Endothelial cell of umbilical vein (primary cell): ENCODE data around the gene LCN2.

Experiments used
- EZH2 ChIP-seq: IDR thresholded peaks from 2 replicates; pipeline ENCODE4 v1.6.1; 2012; ENCODE audit warnings: borderline replicate concordance, low read depth, mild to moderate bottlenecking, moderate library complexity, low read length, inconsistent platforms; ENCODE audit not compliant: severe bottlenecking
- FOS ChIP-seq: IDR thresholded peaks from 2 replicates; pipeline ENCODE4 v1.6.1; 2011; ENCODE audit warnings: mild to moderate bottlenecking, low read length, moderate library complexity, borderline replicate concordance; ENCODE audit not compliant: insufficient read depth
- JUN ChIP-seq: IDR thresholded peaks from 2 replicates; pipeline ENCODE4 v1.6.1; 2011; ENCODE audit warnings: borderline replicate concordance, low read depth; ENCODE audit not compliant: insufficient read length, insufficient read depth
- MYC ChIP-seq: IDR thresholded peaks from one replicate; pipeline ENCODE4 v1.6.1; 2011; ENCODE audit warnings: mild to moderate bottlenecking, low read depth, low read length
- POLR2A ChIP-seq: IDR thresholded peaks from 2 replicates; pipeline ENCODE4 v1.6.1; 2012; ENCODE audit warnings: low read depth, mild to moderate bottlenecking, control low read depth, low read length
- POLR2AphosphoS5 ChIP-seq: IDR thresholded peaks from 2 replicates; pipeline ENCODE4 v1.6.1; 2012; ENCODE audit warnings: low read depth, mild to moderate bottlenecking, control low read depth, low read length, moderate library complexity; ENCODE audit not compliant: insufficient read depth
- TF ChIP-seq, protein P1 (sequence below), 2 donors: IDR thresholded peaks; 1 replicate in 1 of 2; 2 replicates in 1 of 2; pipeline ENCODE4 v1.5.1; 2011; ENCODE audit warnings: low read length in 2 of 2, mild to moderate bottlenecking in 2 of 2, moderate library complexity in 2 of 2, control low read depth in 1 of 2, inconsistent platforms in 1 of 2, low read depth in 1 of 2; ENCODE audit not compliant: insufficient read depth in 1 of 2; ENCODE audit errors: extremely low read depth in 1 of 2
- TF ChIP-seq, protein P2 (sequence below): IDR thresholded peaks from 2 replicates; pipeline ENCODE4 v1.6.1; 2011; ENCODE audit not compliant: insufficient read depth, insufficient read length

DNA sequence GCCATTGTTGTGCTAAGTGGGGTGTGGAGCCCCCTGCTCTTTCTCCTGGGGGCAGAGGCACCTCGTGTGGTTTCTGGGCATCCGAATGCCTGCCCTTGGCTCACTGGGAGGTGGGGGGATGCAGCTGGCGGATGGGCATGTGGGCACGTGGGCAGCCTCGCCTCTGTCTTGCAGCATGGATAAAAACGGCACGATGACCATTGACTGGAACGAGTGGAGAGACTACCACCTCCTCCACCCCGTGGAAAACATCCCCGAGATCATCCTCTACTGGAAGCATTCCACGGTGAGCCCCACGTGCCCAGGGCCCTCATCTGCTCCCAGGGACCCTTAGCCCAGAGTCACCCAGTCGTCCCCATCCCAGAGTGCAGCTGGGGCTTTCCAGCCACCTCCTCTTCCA lies 47.1 kb upstream of the LCN2 start:
- TF ChIP-seq, protein P1, sequence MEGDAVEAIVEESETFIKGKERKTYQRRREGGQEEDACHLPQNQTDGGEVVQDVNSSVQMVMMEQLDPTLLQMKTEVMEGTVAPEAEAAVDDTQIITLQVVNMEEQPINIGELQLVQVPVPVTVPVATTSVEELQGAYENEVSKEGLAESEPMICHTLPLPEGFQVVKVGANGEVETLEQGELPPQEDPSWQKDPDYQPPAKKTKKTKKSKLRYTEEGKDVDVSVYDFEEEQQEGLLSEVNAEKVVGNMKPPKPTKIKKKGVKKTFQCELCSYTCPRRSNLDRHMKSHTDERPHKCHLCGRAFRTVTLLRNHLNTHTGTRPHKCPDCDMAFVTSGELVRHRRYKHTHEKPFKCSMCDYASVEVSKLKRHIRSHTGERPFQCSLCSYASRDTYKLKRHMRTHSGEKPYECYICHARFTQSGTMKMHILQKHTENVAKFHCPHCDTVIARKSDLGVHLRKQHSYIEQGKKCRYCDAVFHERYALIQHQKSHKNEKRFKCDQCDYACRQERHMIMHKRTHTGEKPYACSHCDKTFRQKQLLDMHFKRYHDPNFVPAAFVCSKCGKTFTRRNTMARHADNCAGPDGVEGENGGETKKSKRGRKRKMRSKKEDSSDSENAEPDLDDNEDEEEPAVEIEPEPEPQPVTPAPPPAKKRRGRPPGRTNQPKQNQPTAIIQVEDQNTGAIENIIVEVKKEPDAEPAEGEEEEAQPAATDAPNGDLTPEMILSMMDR (IDR thresholded peaks at IDR 0.05; ENCODE audit: extremely low read depth in 1 of 2, insufficient read depth in 1 of 2, low read depth in 1 of 2, low read length in 2 of 2) = no peak
- TF ChIP-seq POLR2A (no peak), MYC (no peak), FOS (no peak), EZH2 (no peak), POLR2AphosphoS5 (no peak), JUN (no peak)
- TF ChIP-seq, protein P2, sequence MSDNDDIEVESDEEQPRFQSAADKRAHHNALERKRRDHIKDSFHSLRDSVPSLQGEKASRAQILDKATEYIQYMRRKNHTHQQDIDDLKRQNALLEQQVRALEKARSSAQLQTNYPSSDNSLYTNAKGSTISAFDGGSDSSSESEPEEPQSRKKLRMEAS = no peak
